IMR-90 (cell line): Measurements from ENCODE around the gene MPZL3. TPM values are rescaled to one million over a fixed set of nuclear protein-coding genes. Genes with fewer than 3 reads are reported as not detected.

Experiments used
- ATAC-seq: fragments of 200-7000 bp; cut with Tn5 transposase; 2 replicates; pipeline ENCODE4 v1.9.1; 2020; ENCODE audit warnings: low read depth, mild to moderate bottlenecking, moderate library complexity
- BruUV-seq: library from RNA; stranded (reverse); fragments of 400-500 nt; replicated peaks from 2 replicates; lab custom pipeline; 2021; lab: Mats Ljungman, UMichigan
- CTCF ChIA-PET: fragments of 300-600 bp; formaldehyde crosslinking; extraction: SDS; loops from one replicate; lab custom pipeline; 2021; ENCODE audit warnings: antibody characterized with exemption; lab: Yijun Ruan, JAX
- POLR2A ChIA-PET: fragments of 300-600 bp; sonication (Branson Sonifier 250); formaldehyde crosslinking; loops from one replicate; lab custom pipeline; 2022; ENCODE audit warnings: antibody characterized with exemption; ENCODE audit not compliant: unreplicated experiment; lab: Charles Lee
- DNase-seq: peaks from one replicate; pipeline ENCODE4 v3.0.0; 2013
- H2AFZ ChIP-seq: replicated peaks from 2 replicates; pipeline ENCODE3; 2013; ENCODE audit warnings: low read length, mild to moderate bottlenecking; ENCODE audit not compliant: poor library complexity
- H2AK5ac ChIP-seq: 2 replicates; pipeline ENCODE4 v1.6.1; 2013; ENCODE audit warnings: low read depth, low read length, inconsistent platforms
- H2AK9ac ChIP-seq: replicated peaks from 2 replicates; pipeline ENCODE3; 2013; ENCODE audit warnings: mild to moderate bottlenecking, low read depth, low read length, moderate library complexity; ENCODE audit not compliant: poor library complexity
- H2BK120ac ChIP-seq: 2 replicates; pipeline ENCODE4 v1.6.1; 2013; ENCODE audit warnings: low read depth, low read length, inconsistent platforms
- H2BK15ac ChIP-seq: 3 replicates; pipeline ENCODE4 v1.6.1; 2013; ENCODE audit warnings: low read depth, low read length, inconsistent platforms
- H2BK20ac ChIP-seq: 2 replicates; pipeline ENCODE4 v1.6.1; 2013; ENCODE audit warnings: low read depth, mild to moderate bottlenecking, inconsistent platforms, low read length, moderate library complexity
- H2BK5ac ChIP-seq: 2 replicates; pipeline ENCODE4 v1.6.1; 2013; ENCODE audit warnings: mild to moderate bottlenecking, low read depth, low read length, inconsistent platforms; ENCODE audit not compliant: poor library complexity, severe bottlenecking
- H3K14ac ChIP-seq: replicated peaks from 2 replicates; pipeline ENCODE4 v1.6.1; 2013; ENCODE audit warnings: low read depth, low read length, inconsistent platforms
- H3K18ac ChIP-seq: 2 replicates; pipeline ENCODE4 v1.6.1; 2013; ENCODE audit warnings: low read depth, low read length, control low read depth
- H3K23ac ChIP-seq: 2 replicates; pipeline ENCODE4 v1.6.1; 2013; ENCODE audit warnings: low read depth, low read length, inconsistent platforms
- H3K27ac ChIP-seq: 2 replicates; pipeline ENCODE4 v1.5.1; 2013; ENCODE audit warnings: mild to moderate bottlenecking, control low read depth, low read length; ENCODE audit not compliant: insufficient read depth
- H3K27me3 ChIP-seq: 2 replicates; pipeline ENCODE4 v1.6.1; 2013; ENCODE audit warnings: low read length; ENCODE audit not compliant: control insufficient read depth, insufficient read depth
- H3K36me3 ChIP-seq: 2 replicates; pipeline ENCODE4 v1.6.1; 2013; ENCODE audit warnings: low read length, mixed read lengths; ENCODE audit not compliant: control insufficient read depth, insufficient read depth
- H3K4ac ChIP-seq: 2 replicates; pipeline ENCODE4 v1.6.1; 2013; ENCODE audit warnings: low read depth, low read length, inconsistent platforms
- H3K4me1 ChIP-seq: 2 replicates; pipeline ENCODE4 v1.6.1; 2013; ENCODE audit warnings: low read length, mixed read lengths; ENCODE audit not compliant: control insufficient read depth, insufficient read depth
- H3K4me2 ChIP-seq: 2 replicates; pipeline ENCODE4 v1.6.1; 2013; ENCODE audit warnings: low read depth, mild to moderate bottlenecking, control low read depth, low read length, moderate library complexity
- H3K4me3 ChIP-seq: 2 replicates; pipeline ENCODE4 v1.5.1; 2013; ENCODE audit warnings: low read depth, mild to moderate bottlenecking, control low read depth, low read length, moderate library complexity; ENCODE audit not compliant: insufficient read depth
- H3K56ac ChIP-seq: 2 replicates; pipeline ENCODE4 v1.6.1; 2013; ENCODE audit warnings: low read length, inconsistent platforms; ENCODE audit not compliant: insufficient read depth; ENCODE audit errors: extremely low read depth
- H3K79me1 ChIP-seq, 2 experiments: 2 replicates each; pipeline ENCODE4 v1.6.1; 2013; ENCODE audit warnings: low read length in 2 of 2, inconsistent platforms in 1 of 2, low read depth in 1 of 2
- H3K9ac ChIP-seq: 2 replicates; pipeline ENCODE4 v1.6.1; 2013; ENCODE audit warnings: low read depth, low read length, control low read depth
- H3K9me1 ChIP-seq: 2 replicates; pipeline ENCODE4 v1.6.1; 2013; ENCODE audit warnings: low read length, inconsistent platforms; ENCODE audit not compliant: insufficient read depth
- H3K9me3 ChIP-seq: 2 replicates; pipeline ENCODE4 v1.6.1; 2013; ENCODE audit warnings: low read length; ENCODE audit not compliant: control insufficient read depth, insufficient read depth
- H4K20me1 ChIP-seq: 2 replicates; pipeline ENCODE4 v1.6.1; 2013; ENCODE audit warnings: low read length, inconsistent platforms; ENCODE audit not compliant: insufficient read depth
- H4K5ac ChIP-seq: 2 replicates; pipeline ENCODE4 v1.6.1; 2013; ENCODE audit warnings: mild to moderate bottlenecking, low read depth, low read length, control low read depth
- H4K8ac ChIP-seq, 2 experiments: 2 replicates each; pipeline ENCODE4 v1.6.1; 2013; ENCODE audit warnings: low read depth in 2 of 2, low read length in 2 of 2, control low read depth in 1 of 2, inconsistent platforms in 1 of 2
- H4K91ac ChIP-seq: 2 replicates; pipeline ENCODE4 v1.6.1; 2013; ENCODE audit warnings: low read depth, low read length, inconsistent platforms; ENCODE audit not compliant: insufficient read depth
- BHLHE40 ChIP-seq: fragments of 150-350 bp; IDR thresholded peaks from 2 replicates; pipeline ENCODE4 v1.6.1; 2016; ENCODE audit warnings: mild to moderate bottlenecking, low read depth, low read length
- CEBPB ChIP-seq: IDR thresholded peaks from 2 replicates; pipeline ENCODE4 v1.6.1; 2012; ENCODE audit warnings: low read depth, low read length, improper control_type of control experiment
- CHD1 ChIP-seq: IDR thresholded peaks from 2 replicates; pipeline ENCODE4 v1.6.1; 2012; ENCODE audit warnings: low read depth, low read length, improper control_type of control experiment
- FOS ChIP-seq: fragments of 150-350 bp; IDR thresholded peaks from 2 replicates; pipeline ENCODE4 v1.6.1; 2016; ENCODE audit warnings: low read depth, low read length
- MAFK ChIP-seq: IDR thresholded peaks from 2 replicates; pipeline ENCODE4 v1.6.1; 2012; ENCODE audit warnings: low read depth, low read length, improper control_type of control experiment
- MAZ ChIP-seq: IDR thresholded peaks from 2 replicates; pipeline ENCODE4 v1.6.1; 2012; ENCODE audit warnings: low read depth, mild to moderate bottlenecking, low read length, improper control_type of control experiment, moderate library complexity, borderline replicate concordance
- MXI1 ChIP-seq: IDR thresholded peaks from 2 replicates; pipeline ENCODE4 v1.6.1; 2012; ENCODE audit warnings: low read depth, mild to moderate bottlenecking, low read length, moderate library complexity, borderline replicate concordance
- NFE2L2 ChIP-seq: fragments of 150-350 bp; IDR thresholded peaks from 2 replicates; pipeline ENCODE4 v1.6.1; 2016; ENCODE audit warnings: low read depth, mild to moderate bottlenecking, low read length
- POLR2A ChIP-seq: IDR thresholded peaks from 2 replicates; pipeline ENCODE4 v1.6.1; 2012; ENCODE audit warnings: mild to moderate bottlenecking, low read depth, low read length
- RAD21 ChIP-seq: IDR thresholded peaks from 2 replicates; pipeline ENCODE4 v1.6.1; 2012; ENCODE audit warnings: low read length, improper control_type of control experiment
- RCOR1 ChIP-seq: IDR thresholded peaks from 2 replicates; pipeline ENCODE4 v1.6.1; 2012; ENCODE audit warnings: mild to moderate bottlenecking, low read length, improper control_type of control experiment; ENCODE audit not compliant: insufficient replicate concordance
- RFX5 ChIP-seq: IDR thresholded peaks from 2 replicates; pipeline ENCODE4 v1.8.0; 2012; ENCODE audit warnings: low read depth, mild to moderate bottlenecking, low read length, moderate library complexity
- SMC3 ChIP-seq: fragments of 150-350 bp; IDR thresholded peaks from 2 replicates; pipeline ENCODE4 v1.6.1; 2016; ENCODE audit warnings: low read depth, mild to moderate bottlenecking, antibody characterized with exemption, low read length, moderate library complexity
- WGBS, 2 experiments: methylation state at CpG; one replicate each; pipeline versions ENCODE4 v1.1.5 to v1.1.7; 2013; ENCODE audit warnings: missing lambda C conversion rate in 2 of 2; ENCODE audit not compliant: insufficient read length in 1 of 2; ENCODE audit errors: extremely low coverage in 2 of 2; 5-methylcytosine and 5-hydroxymethylcytosine counted together
- dilution Hi-C: fragments of 300-500 bp; cut with HindIII; formaldehyde crosslinking; loops from one replicate; pipeline ENCODE4 v1.14.3; 2018; ENCODE audit warnings: low sequenced_read_pairs; ENCODE audit not compliant: unreplicated experiment
- in situ Hi-C: fragments of 300-500 bp; cut with MboI; formaldehyde crosslinking; loops from 3 replicates; pipeline ENCODE4 v1.14.3; 2019; ENCODE audit warnings: low sequenced_read_pairs, inconsistent platforms, mixed read lengths
- intact Hi-C: fragments of 100-400 bp; cut with micrococcal nuclease; formaldehyde crosslinking; loops from 2 replicates; pipeline ENCODE4 v1.10.0; 2022
- polyA plus RNA-seq, 3 experiments: library from polyadenylated mRNA; depleted of rRNA; stranded (reverse); fragments of >200 nt; gene quantifications; 2 replicates each; pipeline ENCODE4 v1.2.3, GENCODE V29; 2012; ENCODE audit warnings: low replicate concordance in 1 of 3
- total RNA-seq: library from RNA; depleted of rRNA; stranded (reverse); fragments of >200 nt; gene quantifications from 2 replicates; pipeline ENCODE4 v1.2.3, GENCODE V29; 2012
- TF ChIP-seq, protein P1 (sequence below): fragments of 150-350 bp; IDR thresholded peaks from 2 replicates; pipeline ENCODE4 v1.6.1; 2017; ENCODE audit warnings: mild to moderate bottlenecking, antibody characterized with exemption, low read length, low read depth
- TF ChIP-seq, protein P2 (sequence below): conservative IDR thresholded peaks from 2 replicates; pipeline ENCODE4 v1.5.1; 2012; ENCODE audit warnings: mild to moderate bottlenecking, low read depth, low read length, improper control_type of control experiment
- TF ChIP-seq, protein P3 (sequence below): fragments of 150-350 bp; IDR thresholded peaks from 2 replicates; pipeline ENCODE4 v1.6.1; 2016; ENCODE audit warnings: low read depth, mild to moderate bottlenecking, low read length, moderate library complexity, borderline replicate concordance

The MPZL3 gene
- total and polyA plus RNA-seq, 2 of the 4 experiments (the other 2 are of a cell fraction) = 0.15 to 0.36 TPM

DNA sequence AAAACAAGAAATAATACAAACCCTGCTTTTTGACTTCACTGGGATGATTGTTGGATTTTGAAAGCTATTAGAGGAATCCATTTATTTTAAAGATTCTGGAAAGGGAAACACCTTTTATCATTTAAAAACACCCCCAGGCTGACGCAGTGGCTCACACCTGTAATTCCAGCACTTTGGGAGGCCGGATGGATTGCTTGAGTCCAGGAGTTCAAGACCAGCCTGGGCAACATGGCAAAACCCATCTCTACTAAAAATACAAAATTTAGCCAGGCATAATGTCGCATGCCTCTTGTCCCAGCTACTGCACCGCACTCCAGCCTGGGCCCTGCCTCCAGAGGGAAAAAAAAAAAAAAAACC, 75.4 kb downstream of the MPZL3 start:
- Histone ChIP-seq H2BK120ac (no peak overlapping the region), H4K20me1 (no peaks in the 10 kb centered on the region), H3K4ac (no peak overlapping the region), H3K14ac (no peak overlapping the region), H2BK20ac (no peak overlapping the region), H2BK15ac (no peak overlapping the region), H2AK9ac (no peak overlapping the region), H3K4me1 (peaks cover 5% of the 10 kb centered on the region; the same call in 1 of the 2 replicates), H3K23ac (no peak overlapping the region), H2AFZ (no peak overlapping the region), H2BK5ac (no peak overlapping the region), H3K4me3 (no peak overlapping the region), H3K27me3 (peaks cover 10% of the 10 kb centered on the region), H3K9ac (no peak overlapping the region), H3K4me2 (no peak overlapping the region), H2AK5ac (no peak overlapping the region), H3K56ac (no peak overlapping the region), H3K79me1 (no peaks in the 10 kb centered on the region), H3K9me1 (no peaks in the 10 kb centered on the region), H3K9me3 (no peaks in the 10 kb centered on the region), H4K91ac (no peak overlapping the region), H4K5ac (no peak overlapping the region), H3K27ac (no peak overlapping the region), H3K18ac (no peak overlapping the region), H3K36me3 (no peaks in the 10 kb centered on the region), H4K8ac (no peak overlapping the region)
- intact Hi-C loops = no loop called here
- TF ChIP-seq MAFK = no peak
- TF ChIP-seq CEBPB = no peak
- TF ChIP-seq RCOR1 = no peak
- no peak for TF ChIP-seq RAD21
- TF ChIP-seq, protein P1, sequence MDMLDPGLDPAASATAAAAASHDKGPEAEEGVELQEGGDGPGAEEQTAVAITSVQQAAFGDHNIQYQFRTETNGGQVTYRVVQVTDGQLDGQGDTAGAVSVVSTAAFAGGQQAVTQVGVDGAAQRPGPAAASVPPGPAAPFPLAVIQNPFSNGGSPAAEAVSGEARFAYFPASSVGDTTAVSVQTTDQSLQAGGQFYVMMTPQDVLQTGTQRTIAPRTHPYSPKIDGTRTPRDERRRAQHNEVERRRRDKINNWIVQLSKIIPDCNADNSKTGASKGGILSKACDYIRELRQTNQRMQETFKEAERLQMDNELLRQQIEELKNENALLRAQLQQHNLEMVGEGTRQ = no peak
- no peak for TF ChIP-seq NFE2L2
- TF ChIP-seq, protein P2, sequence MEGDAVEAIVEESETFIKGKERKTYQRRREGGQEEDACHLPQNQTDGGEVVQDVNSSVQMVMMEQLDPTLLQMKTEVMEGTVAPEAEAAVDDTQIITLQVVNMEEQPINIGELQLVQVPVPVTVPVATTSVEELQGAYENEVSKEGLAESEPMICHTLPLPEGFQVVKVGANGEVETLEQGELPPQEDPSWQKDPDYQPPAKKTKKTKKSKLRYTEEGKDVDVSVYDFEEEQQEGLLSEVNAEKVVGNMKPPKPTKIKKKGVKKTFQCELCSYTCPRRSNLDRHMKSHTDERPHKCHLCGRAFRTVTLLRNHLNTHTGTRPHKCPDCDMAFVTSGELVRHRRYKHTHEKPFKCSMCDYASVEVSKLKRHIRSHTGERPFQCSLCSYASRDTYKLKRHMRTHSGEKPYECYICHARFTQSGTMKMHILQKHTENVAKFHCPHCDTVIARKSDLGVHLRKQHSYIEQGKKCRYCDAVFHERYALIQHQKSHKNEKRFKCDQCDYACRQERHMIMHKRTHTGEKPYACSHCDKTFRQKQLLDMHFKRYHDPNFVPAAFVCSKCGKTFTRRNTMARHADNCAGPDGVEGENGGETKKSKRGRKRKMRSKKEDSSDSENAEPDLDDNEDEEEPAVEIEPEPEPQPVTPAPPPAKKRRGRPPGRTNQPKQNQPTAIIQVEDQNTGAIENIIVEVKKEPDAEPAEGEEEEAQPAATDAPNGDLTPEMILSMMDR = no peak
- no peak for TF ChIP-seq MAZ
- no peak for TF ChIP-seq SMC3
- TF ChIP-seq MXI1 = no peak
- TF ChIP-seq POLR2A = no peak
- TF ChIP-seq, protein P3, sequence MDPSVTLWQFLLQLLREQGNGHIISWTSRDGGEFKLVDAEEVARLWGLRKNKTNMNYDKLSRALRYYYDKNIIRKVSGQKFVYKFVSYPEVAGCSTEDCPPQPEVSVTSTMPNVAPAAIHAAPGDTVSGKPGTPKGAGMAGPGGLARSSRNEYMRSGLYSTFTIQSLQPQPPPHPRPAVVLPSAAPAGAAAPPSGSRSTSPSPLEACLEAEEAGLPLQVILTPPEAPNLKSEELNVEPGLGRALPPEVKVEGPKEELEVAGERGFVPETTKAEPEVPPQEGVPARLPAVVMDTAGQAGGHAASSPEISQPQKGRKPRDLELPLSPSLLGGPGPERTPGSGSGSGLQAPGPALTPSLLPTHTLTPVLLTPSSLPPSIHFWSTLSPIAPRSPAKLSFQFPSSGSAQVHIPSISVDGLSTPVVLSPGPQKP = no peak
- no peak for TF ChIP-seq FOS
- no peak for TF ChIP-seq CHD1
- no peak for TF ChIP-seq RFX5
- no peak for TF ChIP-seq BHLHE40
- ATAC-seq = no peak
- no CpG with 5 or more reads among the region's 4 CpGs for WGBS, 2 experiments
- dilution Hi-C loops = no loop called here
- BruUV-seq = no TSS peak
- in situ Hi-C loops = no loop called here
- ChIA-PET CTCF (interaction anchor here (1.2 kb wide), 1 partner anchor 22 kb away, joined by 3 read pairs; no protein-coding TSS in a partner anchor), POLR2A (no interaction called here)
- DNase-seq = no peak
